GM19455 (cell line): ENCODE results near the gene FGD6.
"Not testable (repeated sequence)": the region's sequence is repeated elsewhere in the genome, so short reads cannot be mapped to it uniquely, and the experiment has no call there.

Source experiments
- ATAC-seq: cut with Tn5 transposase; IDR thresholded peaks from one replicate; pipeline ENCODE4 v1.9.1; 2021; ENCODE audit not compliant: unreplicated experiment

FGD6 gene

DNA sequence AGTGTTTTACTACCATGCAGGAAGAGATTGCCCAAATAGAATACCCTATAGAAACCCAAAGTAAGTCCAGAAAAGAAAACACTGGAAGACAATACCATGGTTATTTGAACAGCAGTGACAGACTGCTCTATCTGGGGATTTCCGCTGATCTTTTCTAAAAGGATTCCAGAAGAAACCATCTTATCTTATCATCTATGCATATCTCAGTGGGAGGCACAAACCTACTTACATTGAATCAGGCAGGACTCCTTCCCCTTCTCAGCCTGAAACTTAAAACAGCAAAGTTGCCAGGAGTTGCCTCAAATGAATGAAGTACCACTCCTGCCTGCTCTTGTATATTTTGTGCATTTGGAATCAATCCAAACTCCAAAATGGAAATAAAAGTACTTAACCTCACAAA is 87.2 kb downstream of the FGD6 start:
- no peak for ATAC-seq

DNA sequence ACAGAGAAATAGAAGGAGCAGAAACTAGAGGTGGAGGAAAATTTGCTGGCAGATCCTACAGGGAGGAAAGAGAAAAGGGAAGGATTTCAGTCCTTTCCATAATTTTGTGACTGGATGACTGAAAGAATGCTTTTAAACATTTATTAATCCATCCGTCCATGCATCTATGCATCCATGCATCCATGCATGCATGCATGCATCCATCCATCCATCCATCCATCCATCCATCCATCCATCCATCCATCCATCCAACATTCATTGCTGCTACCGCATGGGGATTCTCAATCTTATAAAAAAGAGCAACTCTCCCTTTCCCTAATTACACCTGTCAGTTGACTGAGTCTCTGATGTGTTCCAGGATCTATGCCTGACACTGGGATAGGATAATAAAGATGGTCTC is 88.2 kb downstream of the FGD6 start:
- ATAC-seq = no peak

DNA sequence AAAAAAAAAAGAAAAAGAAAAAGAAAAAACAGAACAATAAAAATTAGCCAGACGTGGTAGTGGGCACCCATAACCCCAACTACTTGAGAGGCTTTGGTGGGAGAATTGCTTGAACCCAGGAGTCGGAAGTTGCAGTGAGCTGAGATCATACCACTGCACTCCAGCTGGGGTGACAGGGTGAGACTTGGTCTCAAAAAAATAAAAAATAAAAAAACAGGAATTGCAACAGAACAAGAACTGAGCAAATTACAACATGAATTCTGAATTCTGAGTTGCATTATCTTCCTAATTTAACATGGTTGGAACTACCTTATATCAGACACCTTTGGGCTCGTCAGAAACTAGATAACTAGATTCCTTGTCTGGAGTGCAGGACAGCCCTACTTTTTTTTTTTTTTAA is 90.5 kb downstream of the FGD6 start:
- no peak for ATAC-seq

DNA sequence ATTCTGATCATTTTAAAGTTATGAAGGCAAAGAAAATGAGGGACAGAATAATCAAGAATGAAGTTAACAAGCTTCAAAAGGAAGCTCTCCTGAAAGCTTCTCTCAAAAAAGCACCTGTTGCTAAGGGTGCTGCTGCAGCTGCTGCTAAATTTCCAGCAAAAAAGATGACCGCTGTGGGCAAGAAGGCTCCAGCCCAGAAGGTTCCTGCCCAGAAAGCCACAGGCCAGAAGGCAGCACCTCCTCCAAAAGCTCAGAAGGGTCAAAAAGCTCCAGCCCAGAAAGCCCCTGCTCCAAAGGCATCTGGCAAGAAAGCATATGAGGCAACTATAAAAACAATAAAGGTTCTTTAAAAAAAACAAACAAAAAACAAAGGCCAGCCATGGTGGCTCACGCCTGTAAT is 91.2 kb downstream of the FGD6 start:
- ATAC-seq = no peak

- ATAC-seq = no peak
Measured at GRCh38 chr12:95124106-95124505, 93.2 kb downstream of the FGD6 start.

- ATAC-seq = no peak
Measured at GRCh38 chr12:95118788-95119179, 98.5 kb downstream of the FGD6 start.

- no peak for ATAC-seq
Measured at GRCh38 chr12:95118138-95118787, 99.0 kb downstream of the FGD6 start.

DNA sequence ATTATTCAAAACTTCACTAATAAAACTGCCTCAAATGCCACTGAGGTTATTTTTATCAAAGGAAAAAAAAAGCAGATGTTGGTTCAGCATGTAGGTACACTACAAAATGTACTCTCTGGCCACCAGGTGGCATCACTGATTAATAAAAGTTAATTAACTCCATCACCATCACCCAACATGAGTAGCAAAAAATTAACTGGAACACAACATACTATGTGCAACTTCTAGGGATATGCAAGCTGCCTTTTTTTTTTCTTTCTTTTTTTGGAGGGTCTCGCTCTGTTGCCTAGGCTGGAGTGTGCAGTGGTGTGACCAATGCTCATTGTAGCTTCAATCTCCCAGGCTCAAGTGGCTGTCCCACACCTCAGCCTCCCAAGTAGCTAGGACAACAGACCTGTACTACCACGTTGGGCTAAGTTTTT is 100.1 kb downstream of the FGD6 start:
- peak; percentile 73 for ATAC-seq

- peak; percentile 50 for ATAC-seq
Measured at GRCh38 chr12:95116773-95117172, 100.5 kb downstream of the FGD6 start.

- no peak for ATAC-seq
Measured at GRCh38 chr12:95116341-95116740, 100.9 kb downstream of the FGD6 start.

- no peak for ATAC-seq
Measured at GRCh38 chr12:95115641-95116040, 101.6 kb downstream of the FGD6 start.

DNA sequence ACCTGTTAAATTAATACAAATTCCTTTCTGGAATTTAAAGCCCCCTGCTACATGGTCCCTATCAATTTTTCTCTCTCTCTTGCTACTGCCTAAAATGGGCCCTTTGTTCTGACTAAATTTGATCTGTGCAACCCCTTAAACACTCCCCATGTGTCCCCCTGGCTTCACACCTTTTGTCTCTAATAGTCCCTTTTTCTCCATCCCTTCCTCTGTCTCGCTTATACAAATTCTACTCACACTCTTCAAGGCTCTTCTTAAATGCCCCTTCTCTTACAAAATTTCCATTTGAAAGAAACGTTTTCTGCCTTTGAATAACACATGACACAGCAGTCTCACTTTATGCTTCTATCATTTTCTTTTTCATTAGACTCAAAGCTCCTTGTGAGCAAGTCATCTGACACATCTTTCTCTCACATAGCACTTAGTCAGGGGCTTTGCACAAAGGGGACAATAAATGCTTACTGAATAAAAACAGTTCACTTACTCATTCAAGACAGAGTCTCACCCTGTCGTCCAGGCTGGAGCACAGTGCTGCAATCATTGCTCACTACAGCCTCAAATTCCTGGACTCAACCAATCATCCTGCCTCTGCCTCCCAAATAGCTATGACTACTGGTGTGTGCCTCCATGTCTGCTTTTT is 102.4 kb downstream of the FGD6 start:
- ATAC-seq = no peak

DNA sequence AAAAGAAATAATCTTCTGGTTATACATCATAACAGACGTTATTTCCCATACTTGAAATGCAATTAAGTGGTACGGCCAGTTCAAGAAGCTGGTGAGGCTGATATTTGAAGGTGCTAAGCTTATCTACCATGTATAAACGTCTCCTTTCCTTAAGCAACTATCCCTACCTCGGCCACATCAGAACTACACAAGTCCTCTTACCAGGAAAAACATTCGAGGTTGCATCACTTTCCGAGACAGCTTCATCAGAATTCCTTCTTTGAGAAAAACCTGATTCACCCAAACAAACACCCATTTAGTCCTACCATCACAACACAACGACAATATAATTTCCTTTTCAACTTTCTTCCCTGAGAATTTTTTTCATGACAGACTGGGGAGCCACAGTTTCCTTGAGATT is 109.9 kb downstream of the FGD6 start:
- ATAC-seq = no peak

DNA sequence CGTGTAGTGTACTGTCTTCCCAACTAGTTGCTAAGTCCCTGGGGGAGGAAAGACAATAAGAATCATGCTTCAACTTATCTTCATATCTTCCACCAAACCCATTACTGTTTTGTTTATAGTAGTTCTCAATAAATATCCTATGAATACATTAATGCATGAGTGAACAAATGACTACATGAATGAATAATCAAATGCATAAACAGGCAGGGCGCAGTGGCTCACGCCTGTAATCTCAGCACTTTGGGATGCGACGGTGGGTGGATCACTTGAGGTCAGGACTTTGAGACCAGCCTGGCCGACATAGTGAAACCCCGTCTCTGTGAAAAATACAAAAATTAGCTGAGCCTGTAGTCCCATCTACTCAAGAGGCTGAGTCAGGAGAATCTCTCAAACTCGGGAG is 111.7 kb downstream of the FGD6 start:
- ATAC-seq = no peak

DNA sequence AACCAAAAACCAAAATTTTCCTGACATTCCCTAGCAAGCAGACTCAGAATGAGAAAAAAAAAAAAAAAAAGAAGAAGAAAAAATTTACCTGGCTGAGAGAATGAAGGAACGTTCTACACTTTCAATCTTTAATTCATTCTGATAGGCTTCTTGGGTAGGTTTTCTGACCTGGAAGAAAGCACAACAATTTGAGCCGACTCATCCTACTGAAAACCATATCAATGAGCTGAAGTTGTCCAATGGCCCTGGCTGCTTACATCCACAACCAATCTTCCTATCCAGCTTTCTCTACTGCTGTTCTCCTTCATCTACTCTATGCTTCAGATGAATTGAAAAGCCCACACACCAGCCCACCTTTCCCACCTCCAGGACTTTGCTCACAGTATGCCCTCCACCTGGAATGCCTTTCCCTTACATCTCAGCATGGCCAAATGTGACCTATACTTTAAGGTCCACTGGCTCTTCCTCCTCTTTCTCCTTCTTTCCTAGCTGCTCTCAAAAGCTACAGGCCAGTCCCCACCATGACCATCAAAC is 112.3 kb downstream of the FGD6 start:
- no peak for ATAC-seq

DNA sequence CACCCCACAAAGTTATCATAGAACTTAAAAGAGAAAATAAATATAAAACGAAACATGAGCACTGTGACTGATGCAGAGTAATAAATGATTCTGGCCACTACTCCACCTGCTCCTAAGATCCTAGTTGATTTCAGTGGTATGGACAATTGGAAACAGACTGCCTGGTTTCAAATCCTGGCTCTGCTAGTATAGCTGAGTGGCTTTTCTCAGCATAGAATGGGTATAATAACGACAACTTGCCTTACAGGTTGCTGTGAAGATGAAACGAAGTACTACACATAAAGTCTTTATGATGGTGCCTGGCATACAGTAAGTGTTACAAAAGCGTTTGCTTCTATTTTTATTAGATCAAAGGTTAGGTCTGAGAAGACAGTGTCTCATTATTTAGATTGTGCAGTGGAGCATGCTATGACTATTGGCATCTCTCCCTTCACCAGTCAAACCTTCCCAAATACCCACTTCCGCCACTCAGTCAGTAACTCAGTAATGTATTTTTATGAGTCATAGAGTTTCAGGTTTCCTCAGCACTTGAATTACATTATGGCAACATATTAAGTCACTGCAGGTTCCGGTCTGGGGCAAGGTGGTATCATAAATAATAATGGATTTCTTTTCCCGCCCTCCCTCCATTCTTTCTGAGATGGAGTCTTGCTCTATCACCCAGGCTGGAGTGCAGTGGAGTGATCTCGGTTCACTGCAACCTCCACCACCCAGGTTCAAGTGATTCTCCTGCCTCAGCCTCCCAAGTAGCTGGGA is 114.2 kb downstream of the FGD6 start:
- peak; percentile 95 for ATAC-seq

DNA sequence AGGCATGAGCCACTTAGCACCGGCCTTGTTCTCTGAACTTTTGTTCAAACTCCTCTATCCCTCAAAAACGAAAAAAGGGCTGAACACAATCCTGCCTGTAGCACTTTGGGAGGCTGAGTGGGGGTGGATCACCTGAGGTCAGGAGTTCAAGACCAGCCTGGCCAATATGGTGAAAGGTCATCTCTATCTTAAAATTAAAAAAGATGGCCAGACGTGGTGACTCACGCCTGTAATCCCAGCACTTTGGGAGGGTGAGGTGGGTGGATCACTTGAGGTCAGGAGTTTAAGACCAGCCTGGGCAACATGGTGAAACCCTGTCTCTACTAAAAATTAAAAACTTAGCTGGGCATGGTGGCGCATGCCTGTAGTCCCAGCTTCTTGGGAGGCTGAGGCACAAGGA is 115.3 kb downstream of the FGD6 start:
- ATAC-seq = not testable (repeated sequence)

GRCh38 chr12:95100264-95101190 is 116.7 kb downstream of the FGD6 start:
- ATAC-seq = no peak

DNA sequence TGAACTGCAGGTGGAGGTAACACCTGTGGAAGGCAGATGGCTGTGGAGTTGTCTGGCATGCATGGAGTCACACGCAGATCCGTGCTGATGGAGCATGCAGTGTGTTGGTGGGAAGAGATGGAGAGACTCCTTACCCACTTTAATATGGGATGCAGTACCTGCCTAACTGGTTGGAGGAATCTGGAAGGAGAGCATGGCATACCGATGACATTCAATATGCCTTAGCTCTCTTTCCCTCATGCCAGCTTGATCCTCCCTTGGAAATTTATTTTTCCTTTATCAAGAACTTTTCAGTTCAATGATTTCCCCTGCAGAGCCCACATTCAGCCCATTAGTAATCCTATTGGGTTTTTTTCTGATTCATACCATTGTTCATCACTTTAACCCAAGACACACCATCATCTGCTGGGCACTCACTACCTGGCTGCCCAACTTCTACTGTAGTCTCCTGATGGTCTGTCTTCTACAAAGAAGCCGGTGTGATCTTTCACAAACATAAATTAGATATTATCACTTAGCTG is 117.9 kb downstream of the FGD6 start:
- ATAC-seq = no peak

DNA sequence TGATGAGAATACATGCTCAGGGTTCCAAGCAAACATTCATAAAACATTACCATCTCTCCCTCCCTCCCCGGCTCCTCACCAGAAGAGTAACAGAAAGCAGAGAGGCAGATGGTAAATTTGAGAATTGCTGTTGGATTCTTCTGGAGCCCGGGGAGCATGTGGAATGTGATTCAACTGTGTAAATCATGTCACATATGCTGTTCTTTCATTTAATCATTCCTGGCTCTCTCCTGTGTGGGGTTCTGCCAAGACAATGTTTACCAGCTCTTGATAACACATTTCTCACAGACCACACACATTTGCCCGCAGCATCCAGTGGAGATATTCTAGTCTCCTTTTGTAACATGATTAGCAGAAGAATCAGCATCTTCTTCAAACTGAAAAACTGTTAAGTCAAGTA is 120.4 kb downstream of the FGD6 start:
- ATAC-seq = no peak

- no peak for ATAC-seq
Measured at GRCh38 chr12:95096378-95096777, 120.9 kb downstream of the FGD6 start.
